Osteocyte (in vitro differentiated cells): Measurements from ENCODE around the gene SMIM7. TPM values are rescaled to one million over a fixed set of nuclear protein-coding genes. Genes with fewer than 3 reads are reported as not detected.

Experiments
- DNase-seq: peaks from one replicate; pipeline ENCODE4 v3.0.0; 2021; ENCODE audit warnings: mixed read lengths; ENCODE audit not compliant: unreplicated experiment; ENCODE audit errors: extremely low spot score
- H3K27ac Mint-ChIP-seq: one replicate; pipeline ENCODE4 v1.8.0; 2021; ENCODE audit warnings: mild to moderate bottlenecking, mixed read lengths; ENCODE audit not compliant: unreplicated experiment
- H3K27me3 Mint-ChIP-seq: one replicate; pipeline ENCODE4 v1.8.0; 2021; ENCODE audit warnings: mixed read lengths; ENCODE audit not compliant: unreplicated experiment
- H3K36me3 Mint-ChIP-seq: one replicate; pipeline ENCODE4 v1.8.0; 2021; ENCODE audit warnings: mixed read lengths; ENCODE audit not compliant: unreplicated experiment
- H3K4me1 Mint-ChIP-seq: one replicate; pipeline ENCODE4 v1.8.0; 2021; ENCODE audit warnings: mixed read lengths; ENCODE audit not compliant: unreplicated experiment
- H3K4me3 Mint-ChIP-seq: one replicate; pipeline ENCODE4 v1.8.0; 2021; ENCODE audit warnings: mild to moderate bottlenecking, moderate library complexity, mixed read lengths; ENCODE audit not compliant: unreplicated experiment
- H3K9me3 Mint-ChIP-seq: one replicate; pipeline ENCODE4 v1.8.0; 2021; ENCODE audit warnings: mixed read lengths; ENCODE audit not compliant: unreplicated experiment
- CTCF ChIP-seq: fragments of 200-600 bp; sonication (generic); IDR thresholded peaks from 2 replicates; pipeline ENCODE4 v1.5.0; 2021; ENCODE audit warnings: antibody characterized with exemption, mild to moderate bottlenecking, moderate library complexity
- total RNA-seq: library from RNA; stranded (reverse); gene quantifications from 2 replicates; pipeline ENCODE4 v1.2.1, GENCODE V29; 2021

Gene SMIM7
- total RNA-seq, 1 donor from 2014 or later, result 60.5 TPM

GRCh38 chr19:16600824-16601223 is 59.1 kb downstream of the SMIM7 start:
- no peaks in the 10 kb centered on the region for H3K36me3 Mint-ChIP-seq
- H3K4me3 Mint-ChIP-seq, result no peak overlapping the region
- H3K27ac Mint-ChIP-seq, result no peak overlapping the region
- H3K9me3 Mint-ChIP-seq, result no peaks in the 10 kb centered on the region
- no peak for TF ChIP-seq CTCF
- no peaks in the 10 kb centered on the region for H3K27me3 Mint-ChIP-seq
- H3K4me1 Mint-ChIP-seq, result peaks cover 16% of the 10 kb centered on the region
- DNase-seq, result no peak

GRCh38 chr19:16599655-16600346 is 60.1 kb downstream of the SMIM7 start:
- H3K27ac Mint-ChIP-seq, result no peak overlapping the region
- no peak for TF ChIP-seq CTCF
- H3K27me3 Mint-ChIP-seq, result no peaks in the 10 kb centered on the region
- H3K4me3 Mint-ChIP-seq, result no peak overlapping the region
- peaks cover 15% of the 10 kb centered on the region for H3K4me1 Mint-ChIP-seq
- DNase-seq, result no peak
- H3K9me3 Mint-ChIP-seq, result no peaks in the 10 kb centered on the region
- no peaks in the 10 kb centered on the region for H3K36me3 Mint-ChIP-seq

GRCh38 chr19:16598848-16599247 is 61.1 kb downstream of the SMIM7 start:
- H3K9me3 Mint-ChIP-seq, result no peaks in the 10 kb centered on the region
- H3K4me1 Mint-ChIP-seq, result peaks cover 15% of the 10 kb centered on the region
- no peak overlapping the region for H3K27ac Mint-ChIP-seq
- no peak for DNase-seq
- H3K27me3 Mint-ChIP-seq, result no peaks in the 10 kb centered on the region
- H3K36me3 Mint-ChIP-seq, result no peaks in the 10 kb centered on the region
- no peak overlapping the region for H3K4me3 Mint-ChIP-seq
- TF ChIP-seq CTCF, result no peak

GRCh38 chr19:16596399-16596798 is 63.5 kb downstream of the SMIM7 start:
- Mint-ChIP-seq H3K27me3 (no peaks in the 10 kb centered on the region), H3K4me1 (peaks cover 17% of the 10 kb centered on the region), H3K27ac (no peak overlapping the region), H3K4me3 (no peak overlapping the region), H3K36me3 (no peaks in the 10 kb centered on the region), H3K9me3 (no peaks in the 10 kb centered on the region)
- DNase-seq, result no peak
- TF ChIP-seq CTCF, result no peak

Other genes with a start within 250 kb of the SMIM7 start
- gene EPS15L1, start 188.2 kb downstream of the SMIM7 start, total RNA-seq, result 47.4 and 53.1 TPM in 2 replicates
- not detected in 2 replicates for gene CALR3, start 164.0 kb downstream of the SMIM7 start, total RNA-seq
- gene C19orf44, start 163.8 kb downstream of the SMIM7 start, total RNA-seq, result 5.3 and 5.5 TPM in 2 replicates
- 45.1 and 50.1 TPM in 2 replicates for gene CHERP, start 117.7 kb downstream of the SMIM7 start, total RNA-seq
- 49.8 and 55.5 TPM in 2 replicates for gene SLC35E1, start 87.7 kb downstream of the SMIM7 start, total RNA-seq
- gene MED26, start 31.9 kb downstream of the SMIM7 start, total RNA-seq, result 9.5 and 15.4 TPM in 2 replicates
- gene TMEM38A, start 995 bp upstream of the SMIM7 start, total RNA-seq, result 6.2 and 6.3 TPM in 2 replicates
- gene NWD1, start 59.7 kb upstream of the SMIM7 start, total RNA-seq, result not detected in 2 replicates
- gene SIN3B, start 169.3 kb upstream of the SMIM7 start, total RNA-seq, result 75.3 and 80.0 TPM in 2 replicates
- gene F2RL3, start 228.9 kb upstream of the SMIM7 start, total RNA-seq, result 0.08 TPM in 1 of 2 replicates, not detected in the other